ENCODE data around the gene ARIH1.
"Not testable (repeated sequence)": the region's sequence is repeated elsewhere in the genome, so short reads cannot be mapped to it uniquely, and the experiment has no call there.

ARIH1 gene

GRCh38 chr15:72540606-72541237 lies 66.6 kb downstream of the ARIH1 start:
- peak; percentile 67 for DNase-seq

DNA sequence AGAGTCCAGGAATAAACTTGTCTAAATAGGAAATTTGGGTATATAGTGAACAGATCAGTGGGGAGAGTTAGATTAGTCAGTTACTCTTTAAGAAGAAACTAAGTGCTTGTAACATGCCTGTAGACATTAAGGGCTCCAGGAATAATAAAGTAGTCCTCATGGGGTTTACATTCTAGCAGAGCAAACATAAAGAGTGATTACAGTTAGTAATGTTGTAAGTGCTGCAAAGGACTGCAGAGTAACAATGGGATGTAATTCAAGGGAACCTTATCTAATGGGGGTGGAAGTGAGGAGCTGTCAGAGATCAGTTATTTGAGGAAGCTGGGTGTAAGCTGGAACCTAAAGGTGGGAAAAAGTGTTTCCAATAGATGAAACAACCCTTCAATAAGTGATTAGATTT lies 67.5 kb downstream of the ARIH1 start:
- DNase-seq, result no peak

DNA sequence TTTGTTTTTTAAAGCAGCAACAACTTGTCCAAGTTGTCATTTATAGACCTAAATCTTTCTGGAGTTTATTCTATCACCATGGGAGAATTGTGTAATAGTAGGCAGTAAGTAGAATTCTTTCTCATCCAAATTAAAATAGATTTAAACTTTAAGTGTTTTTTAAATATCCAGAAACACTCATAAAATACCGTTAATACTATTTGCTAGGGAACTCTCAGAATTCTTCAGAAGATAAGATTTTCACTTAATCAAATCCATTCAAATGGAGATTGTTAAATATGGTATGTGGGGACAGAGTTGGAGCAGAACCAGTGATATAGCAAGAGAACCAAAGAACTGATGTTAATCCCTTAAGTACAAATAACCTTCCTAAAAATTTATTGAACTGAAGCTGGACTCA lies 71.0 kb downstream of the ARIH1 start:
- no peak for DNase-seq

GRCh38 chr15:72554471-72555425 lies 80.6 kb downstream of the ARIH1 start:
- no peak for DNase-seq

DNA sequence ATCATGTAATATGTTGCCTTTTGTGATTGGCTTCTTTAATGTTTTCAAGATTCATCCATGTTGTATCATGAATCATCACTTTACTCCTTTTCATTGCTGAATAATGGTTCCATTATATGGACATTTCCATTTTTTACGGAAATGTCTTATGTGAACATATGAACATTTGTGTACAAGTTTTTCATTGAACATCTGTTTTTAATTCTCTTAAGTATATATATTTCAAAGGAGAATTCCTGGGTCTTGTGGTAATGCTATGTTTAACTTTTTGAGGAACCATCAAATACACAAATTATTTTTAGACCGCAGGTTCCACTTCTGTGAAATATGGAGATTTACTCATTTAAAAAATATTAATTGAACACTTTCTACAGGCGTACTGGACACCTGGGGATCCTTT lies 85.7 kb downstream of the ARIH1 start:
- no peak for DNase-seq

DNA sequence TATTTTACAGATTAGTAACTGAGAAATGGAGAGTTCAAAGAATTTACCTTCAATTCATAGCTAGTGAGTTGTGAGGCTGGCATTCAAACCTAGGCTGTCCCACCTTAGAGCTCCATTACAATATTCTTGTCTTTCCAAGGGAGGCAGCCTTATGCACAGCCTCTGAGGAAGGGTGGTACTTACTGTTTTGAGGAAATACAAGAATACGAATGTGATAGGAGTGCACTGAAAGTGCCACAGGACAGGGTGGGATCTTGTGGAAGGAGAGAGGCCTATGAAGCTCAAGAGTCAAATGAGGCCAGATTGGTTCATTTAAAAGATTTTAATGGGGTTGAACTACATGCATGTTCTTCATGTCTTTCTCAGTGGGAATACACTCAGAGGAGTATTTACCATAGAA lies 86.3 kb downstream of the ARIH1 start:
- DNase-seq, result no peak

DNA sequence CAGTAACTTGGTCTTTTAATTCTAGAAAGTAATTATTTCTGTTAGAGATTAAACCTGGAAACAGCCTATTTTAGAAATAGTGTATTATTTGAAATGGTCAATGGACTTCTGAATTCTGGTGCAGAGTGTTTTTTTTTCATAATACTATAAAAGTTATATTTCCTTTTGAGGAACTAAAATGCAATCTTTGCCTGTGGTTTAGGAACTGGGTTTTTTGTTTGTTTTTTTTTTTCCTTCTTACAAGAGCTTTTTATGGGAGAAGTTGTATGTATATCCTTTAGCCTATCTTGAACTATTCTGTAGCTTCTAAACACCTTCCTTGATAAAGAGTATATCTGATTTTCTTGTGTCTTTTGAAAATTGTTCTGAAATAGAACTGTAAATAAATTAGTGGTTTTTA lies 88.3 kb downstream of the ARIH1 start:
- DNase-seq, result no peak

- DNase-seq, result no peak
Measured at GRCh38 chr15:72562878-72563277, 88.7 kb downstream of the ARIH1 start.

GRCh38 chr15:72564091-72564490 lies 90.0 kb downstream of the ARIH1 start:
- DNase-seq, result no peak

- no peak for DNase-seq
Measured at GRCh38 chr15:72566973-72567372, 92.8 kb downstream of the ARIH1 start.

DNA sequence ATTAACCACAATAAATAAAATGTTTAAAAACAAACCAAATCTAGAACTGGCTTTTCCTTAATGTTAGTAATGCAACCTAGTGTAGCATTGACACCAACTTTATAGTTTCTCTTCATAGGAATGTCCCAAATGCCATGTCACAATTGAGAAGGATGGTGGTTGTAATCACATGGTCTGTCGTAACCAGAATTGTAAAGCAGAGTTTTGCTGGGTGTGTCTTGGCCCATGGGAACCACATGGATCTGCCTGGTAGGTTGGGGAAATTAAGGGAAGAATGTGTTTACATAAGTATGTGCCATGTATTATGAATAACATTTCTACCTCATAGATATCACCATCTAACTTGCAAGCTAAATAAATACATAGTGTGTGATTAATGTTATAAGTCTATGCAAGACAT lies 95.9 kb downstream of the ARIH1 start:
- DNase-seq, result no peak

DNA sequence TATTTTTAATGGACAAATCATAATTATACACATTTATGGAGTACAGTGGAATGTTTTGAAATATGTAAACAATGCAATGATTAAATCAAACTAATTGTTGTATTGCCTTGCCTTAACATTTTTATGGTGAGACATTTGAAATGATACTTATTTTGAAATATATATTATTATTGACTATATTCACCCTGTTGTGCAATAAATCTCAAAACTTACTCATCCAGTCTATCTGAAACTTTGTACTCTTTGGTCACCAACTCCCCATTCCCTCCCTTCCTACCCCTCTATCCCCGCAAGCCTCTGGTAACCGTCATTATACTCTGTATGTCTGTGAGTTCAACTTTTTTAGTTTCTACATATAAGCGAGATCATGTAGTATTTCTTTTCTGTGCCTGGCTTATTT lies 105.7 kb downstream of the ARIH1 start:
- no peak for DNase-seq

DNA sequence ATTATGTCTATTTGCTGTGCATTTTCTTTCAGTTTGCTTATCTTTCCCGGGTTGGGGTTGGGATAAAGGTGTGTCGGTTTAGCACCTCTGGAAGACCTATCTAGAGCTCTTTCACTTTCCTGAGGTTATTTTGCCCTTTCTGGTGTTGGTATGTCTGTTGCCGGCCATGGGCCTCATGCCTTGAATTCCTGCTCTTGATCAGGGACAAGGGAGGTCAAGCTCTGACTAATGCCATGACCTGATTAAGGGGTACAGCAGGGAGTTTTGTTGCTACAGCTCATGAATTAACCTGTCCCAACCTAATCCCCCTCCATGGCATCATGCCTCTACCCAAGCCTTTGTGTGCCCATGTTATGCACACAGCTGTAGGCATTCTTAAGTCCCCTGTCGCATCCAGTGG lies 109.9 kb downstream of the ARIH1 start:
- no peak for DNase-seq

- no peak for DNase-seq
Measured at GRCh38 chr15:72585025-72585424, 110.9 kb downstream of the ARIH1 start.

- peak; percentile 4 for DNase-seq
Measured at GRCh38 chr15:72585476-72586058, 111.4 kb downstream of the ARIH1 start.

DNA sequence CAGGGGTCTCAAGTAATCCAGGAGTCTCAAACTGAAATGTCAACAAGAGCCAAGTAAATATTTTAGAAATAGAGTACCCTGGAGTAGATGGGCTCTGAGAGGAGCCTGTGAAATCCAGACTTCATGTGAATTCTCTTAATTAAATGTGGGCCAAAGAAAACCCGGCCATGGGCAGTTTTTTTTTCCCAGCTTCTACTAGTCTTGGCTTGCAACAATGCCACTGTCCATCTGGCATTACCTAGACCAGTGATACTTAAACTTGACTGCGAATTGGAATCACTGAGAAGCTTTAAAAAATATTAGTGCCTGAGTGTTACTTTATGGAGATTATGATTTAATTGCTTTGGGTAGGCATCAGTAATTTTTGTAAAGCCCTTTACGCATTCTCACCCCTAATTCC lies 114.0 kb downstream of the ARIH1 start:
- DNase-seq, result no peak

DNA sequence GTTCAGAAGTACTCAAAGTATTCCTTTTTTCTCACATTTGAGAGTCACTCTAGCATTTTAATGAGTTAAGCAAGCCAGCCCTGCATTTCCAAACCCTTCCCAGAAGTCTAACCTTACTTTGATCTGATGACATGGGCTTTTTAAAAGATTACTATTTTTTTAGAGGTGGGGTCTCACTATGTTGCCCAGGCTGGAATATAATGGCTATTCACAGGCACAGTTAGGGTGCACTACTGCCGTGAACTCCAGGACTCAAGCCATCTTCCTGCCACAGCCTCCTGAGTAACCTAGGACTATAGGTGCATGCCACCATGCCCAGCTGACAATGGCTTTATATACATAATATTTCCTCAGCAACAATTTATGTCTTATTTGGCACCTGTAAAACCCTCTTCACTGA lies 116.3 kb downstream of the ARIH1 start:
- no peak for DNase-seq

DNA sequence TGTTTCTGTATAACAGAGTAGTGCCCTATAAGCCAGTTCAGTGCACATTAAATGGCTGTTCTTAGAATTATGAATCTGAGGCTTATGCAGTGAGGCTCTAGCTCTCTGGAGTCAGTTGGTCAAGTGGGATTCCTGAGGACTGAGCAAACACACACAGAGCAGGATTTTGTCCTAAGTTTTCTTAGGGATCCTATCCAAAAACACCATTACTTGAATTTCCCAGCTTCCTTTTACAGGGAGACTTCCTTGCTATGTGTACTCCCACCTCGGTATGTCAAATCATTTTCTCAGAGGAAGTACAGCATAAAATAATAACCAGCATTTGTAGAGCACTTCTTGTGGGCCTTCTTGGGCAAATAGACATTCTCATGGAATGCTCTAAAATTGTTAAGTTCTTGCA lies 117.2 kb downstream of the ARIH1 start:
- DNase-seq, result no peak

GRCh38 chr15:72592097-72592496 lies 118.0 kb downstream of the ARIH1 start:
- DNase-seq, result no peak

GRCh38 chr15:72592676-72593075 lies 118.5 kb downstream of the ARIH1 start:
- no peak for DNase-seq

DNA sequence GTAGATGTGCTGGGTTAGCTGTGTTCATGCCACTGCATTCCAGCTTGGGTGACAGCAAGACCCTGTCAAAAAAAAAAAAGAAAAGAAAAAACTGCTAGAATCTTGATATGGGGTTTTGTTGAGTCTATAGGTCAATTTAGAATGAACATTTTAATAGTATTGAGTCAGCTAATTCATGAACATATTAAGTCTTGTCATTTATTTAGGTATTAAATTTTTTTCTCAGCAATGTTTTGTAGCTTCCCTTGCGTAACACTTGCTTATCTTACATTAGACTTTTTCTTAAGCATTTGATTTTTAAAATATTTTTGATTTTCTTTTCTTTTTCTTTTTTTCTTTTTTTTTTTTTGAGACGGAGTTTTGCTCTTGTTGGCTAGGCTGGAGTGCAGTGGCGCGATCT lies 119.7 kb downstream of the ARIH1 start:
- no peak for DNase-seq

DNA sequence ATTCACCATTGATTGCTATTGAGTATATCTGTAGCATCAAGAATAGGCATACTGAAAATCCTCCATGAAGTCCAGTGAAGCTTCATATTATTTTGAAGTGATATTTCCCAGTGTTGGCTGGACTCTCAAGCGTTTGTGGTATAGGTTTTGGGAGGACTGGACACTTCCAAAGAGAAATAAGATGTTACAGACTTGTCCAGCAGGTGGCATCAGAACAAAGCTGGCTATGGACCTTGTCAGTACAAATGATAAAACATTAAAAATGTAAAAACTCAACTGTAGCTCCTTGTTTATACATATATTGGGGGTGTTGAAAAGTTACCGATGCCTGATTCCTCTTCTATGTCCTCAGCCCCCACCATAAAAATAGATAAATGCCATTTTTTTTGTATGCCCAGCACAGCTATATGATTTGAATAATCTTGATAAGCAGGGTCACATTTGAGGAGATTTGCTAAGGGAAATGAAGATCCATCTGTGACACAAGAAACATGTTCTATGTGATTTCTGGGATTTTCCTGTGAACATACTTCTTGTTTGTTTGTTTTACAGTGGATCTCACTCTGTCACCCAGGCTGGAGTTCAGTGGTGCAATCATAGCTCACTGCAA lies 125.8 kb downstream of the ARIH1 start:
- peak; percentile 53 for DNase-seq

GRCh38 chr15:72604794-72605193 lies 130.7 kb downstream of the ARIH1 start:
- no peak for DNase-seq

DNA sequence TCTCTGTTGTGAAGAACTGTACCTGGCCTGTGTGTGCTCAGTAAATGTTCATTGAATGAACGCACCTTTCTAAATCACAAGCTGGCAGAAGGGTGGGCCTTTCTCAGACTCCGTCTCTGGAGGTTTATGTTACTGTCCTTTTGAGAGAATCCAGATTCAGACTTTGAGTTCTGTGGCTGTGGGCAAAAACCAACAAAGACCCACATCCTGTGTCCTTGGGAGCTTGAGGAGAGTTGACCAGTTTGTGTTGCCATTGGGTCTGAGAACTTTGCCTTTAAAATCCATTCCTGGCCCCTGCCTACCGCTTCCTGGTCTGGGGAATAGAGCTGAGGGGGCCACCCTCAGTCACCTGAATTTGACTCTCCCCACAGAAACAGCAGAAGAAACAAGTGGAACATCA lies 134.0 kb downstream of the ARIH1 start:
- not testable (repeated sequence) for DNase-seq
